GM12878 (cell line): Measurements from ENCODE around the gene RBM26. TPM values are rescaled to one million over a fixed set of nuclear protein-coding genes. Genes with fewer than 3 reads are reported as not detected.

Source experiments
- ATAC-seq: fragments of 200-7000 bp; cut with Tn5 transposase; 3 replicates; pipeline ENCODE4 v1.9.1; 2020; ENCODE audit warnings: mild to moderate bottlenecking, moderate library complexity
- BruUV-seq: library from RNA; stranded (reverse); fragments of 400-500 nt; replicated peaks from 2 replicates; lab custom pipeline; 2021; lab: Mats Ljungman, UMichigan
- CTCF ChIA-PET: fragments of 300-600 bp; sonication (Branson Sonifier 250); formaldehyde crosslinking; extraction: SDS; loops from one replicate; lab custom pipeline; 2021; ENCODE audit warnings: inconsistent platforms; lab: Yijun Ruan, JAX
- POLR2A ChIA-PET: fragments of 350-600 bp; formaldehyde crosslinking; extraction: SDS; loops from one replicate; lab custom pipeline; 2021; ENCODE audit warnings: inconsistent platforms; lab: Charles Lee
- RAD21 ChIA-PET: fragments of 300-600 bp; sonication (Branson Sonifier 250); formaldehyde crosslinking; loops from one replicate; lab custom pipeline; 2023; ENCODE audit warnings: antibody characterized with exemption; ENCODE audit not compliant: unreplicated experiment; lab: Charles Lee
- SMC1A ChIA-PET: fragments of 300-600 bp; sonication (Branson Sonifier 250); formaldehyde crosslinking; loops from one replicate; lab custom pipeline; 2023; ENCODE audit not compliant: unreplicated experiment, uncharacterized antibody; lab: Charles Lee
- DNase-seq: peaks from one replicate; pipeline ENCODE4 v3.0.0-alpha.2; 2011; ENCODE audit warnings: low read depth, low spot score
- FAIRE-seq: peaks from 3 replicates; lab custom pipeline; 2011; peaks lifted over from hg19 to GRCh38; lab: Jason Lieb, UNC
- H2AFZ ChIP-seq: 2 replicates; pipeline ENCODE4 v1.6.0; 2011; ENCODE audit warnings: low read depth, low read length, control low read depth; ENCODE audit not compliant: control insufficient read depth
- H3K27ac ChIP-seq: 2 replicates; pipeline ENCODE4 v1.5.1; 2011; ENCODE audit warnings: control low read depth; ENCODE audit not compliant: control insufficient read depth, insufficient read depth
- H3K27me3 ChIP-seq, 2 experiments: replicated peaks in 1 of 2; 2 replicates each; pipeline versions ENCODE4 v1.6.0 to v1.6.1; 2011; ENCODE audit warnings: low read length in 1 of 2; ENCODE audit not compliant: control insufficient read depth in 2 of 2, insufficient read depth in 2 of 2
- H3K36me3 ChIP-seq, 2 experiments: 2 replicates each; pipeline ENCODE4 v1.5.1; 2011; ENCODE audit warnings: low read length in 1 of 2; ENCODE audit not compliant: control insufficient read depth in 2 of 2, insufficient read depth in 2 of 2
- H3K4me1 ChIP-seq: 2 replicates; pipeline ENCODE4 v1.6.1; 2011; ENCODE audit warnings: mild to moderate bottlenecking, low read length, moderate library complexity, mixed read lengths; ENCODE audit not compliant: control insufficient read depth, insufficient read depth
- H3K4me2 ChIP-seq: 2 replicates; pipeline ENCODE4 v1.6.0; 2011; ENCODE audit warnings: control low read depth; ENCODE audit not compliant: control insufficient read depth, insufficient read depth
- H3K4me3 ChIP-seq: fragments of 200-600 bp; sonication (generic); 2 replicates; pipeline ENCODE4 v1.5.1; 2016
- H3K79me2 ChIP-seq: 2 replicates; pipeline ENCODE4 v1.6.0; 2011; ENCODE audit warnings: low read length; ENCODE audit not compliant: control insufficient read depth, insufficient read depth
- H3K9ac ChIP-seq: 2 replicates; pipeline ENCODE4 v1.8.0; 2011; ENCODE audit warnings: low read length, control low read depth, mixed read lengths; ENCODE audit not compliant: control insufficient read depth, insufficient read depth
- H3K9me3 ChIP-seq: replicated peaks from 3 replicates; pipeline ENCODE4 v1.5.1; 2011; ENCODE audit warnings: mild to moderate bottlenecking, low read length; ENCODE audit not compliant: control insufficient read depth, insufficient read depth
- H4K20me1 ChIP-seq: 2 replicates; pipeline ENCODE4 v1.6.0; 2011; ENCODE audit not compliant: control insufficient read depth, insufficient read depth
- ASH2L ChIP-seq: fragments of 300-600, 200-600 bp; sonication (generic); IDR thresholded peaks from 2 replicates; pipeline ENCODE4 v1.6.1; 2017; ENCODE audit warnings: low read depth, mild to moderate bottlenecking, borderline replicate concordance
- CUX1 ChIP-seq: IDR thresholded peaks from 2 replicates; pipeline ENCODE4 v1.6.1; 2012; ENCODE audit warnings: improper control_type of control experiment, low read depth, low read length; ENCODE audit not compliant: insufficient replicate concordance
- HDAC2 ChIP-seq: fragments of 200-600 bp; sonication (generic); IDR thresholded peaks from 2 replicates; pipeline ENCODE4 v1.6.1; 2017
- HDGF ChIP-seq: fragments of 450-650 bp; IDR thresholded peaks from 2 replicates; pipeline ENCODE4 v1.6.1; 2016; ENCODE audit warnings: antibody characterized with exemption
- KAT2A ChIP-seq: conservative IDR thresholded peaks from 2 replicates; pipeline ENCODE4 v1.6.1; 2011; ENCODE audit warnings: low read depth, low read length; ENCODE audit not compliant: control insufficient read depth
- NFYB ChIP-seq: IDR thresholded peaks from 2 replicates; pipeline ENCODE4 v1.6.1; 2011; ENCODE audit warnings: low read depth, mild to moderate bottlenecking, low read length, improper control_type of control experiment, moderate library complexity; ENCODE audit not compliant: insufficient read depth
- RB1 ChIP-seq: fragments of 450-650 bp; formaldehyde crosslinking; IDR thresholded peaks from 2 replicates; pipeline ENCODE4 v1.6.1; 2017; ENCODE audit warnings: mild to moderate bottlenecking, borderline replicate concordance
- STAT3 ChIP-seq: IDR thresholded peaks from 2 replicates; pipeline ENCODE4 v1.6.1; 2011; ENCODE audit warnings: low read depth, low read length, improper control_type of control experiment
- YBX1 ChIP-seq: fragments of 450-650 bp; IDR thresholded peaks from 2 replicates; pipeline ENCODE4 v1.6.1; 2016; ENCODE audit warnings: antibody characterized with exemption
- ZNF207 ChIP-seq: fragments of 450-650 bp; IDR thresholded peaks from 2 replicates; pipeline ENCODE4 v1.6.1; 2014; ENCODE audit warnings: antibody characterized with exemption, mild to moderate bottlenecking, borderline replicate concordance
- ZNF592 ChIP-seq: fragments of 450-650 bp; IDR thresholded peaks from 2 replicates; pipeline ENCODE4 v1.6.1; 2017; ENCODE audit warnings: mild to moderate bottlenecking, moderate library complexity
- WGBS: methylation state at CpG from one replicate; pipeline ENCODE4 v1.1.6; 2016; ENCODE audit warnings: low lambda C conversion rate; ENCODE audit not compliant: insufficient replicate concordance, insufficient coverage; ENCODE audit errors: missing lambda C conversion rate; 5-methylcytosine and 5-hydroxymethylcytosine counted together
- in situ Hi-C: fragments of 300-500 bp; cut with MboI; formaldehyde crosslinking; loops from 9 replicates; pipeline ENCODE4 v1.14.3; 2018; ENCODE audit warnings: mixed read lengths
- intact Hi-C: fragments of 100-400 bp; cut with micrococcal nuclease; formaldehyde crosslinking; loops from one replicate; pipeline ENCODE4 v1.14.2; 2022; ENCODE audit not compliant: unreplicated experiment
- polyA plus RNA-seq, 11 experiments: library from polyadenylated mRNA; depleted of rRNA in 4 of 11; unstranded in 6 of 11; stranded (reverse) in 5 of 11; fragments of >200 nt; fragmentation: Nextera tagmentation in 4 of 11; fragmentation: Illumina TruSeq in 1 of 11; extraction: Ambion mirVana in 4 of 11; extraction: Trizol in 1 of 11; gene quantifications; 1 replicate in 1 of 11; 2 replicates in 10 of 11; pipeline versions ENCODE4 v1.2.1 to v1.2.3, GENCODE V29; 2011 to 2016; ENCODE audit warnings: inconsistent platforms in 2 of 11, missing spikeins in 2 of 11, low read depth in 1 of 11
- total RNA-seq, 4 experiments: library from RNA; depleted of rRNA in 3 of 4; stranded (reverse); fragments of >200 nt in 3 of 4; fragmentation: Illumina TruSeq in 1 of 4; extraction: Trizol in 1 of 4; gene quantifications; 2 replicates each; pipeline versions ENCODE4 v1.2.1 to v1.2.3, GENCODE V29; 2013 to 2021

The RBM26 gene
- total and polyA plus RNA-seq, 10 of the 15 experiments (the other 5 are each of a cell fraction or from before 2014, with no cell fraction given), result 17.6 to 71.3 (median 38.9) TPM

- TF ChIP-seq ZNF592 (no peak), RB1 (no peak), STAT3 (no peak), ZNF207 (no peak)
These were observed 117.9 kb downstream of the RBM26 start (continued) for GRCh38 chr13:79287939-79288795.

GRCh38 chr13:79285159-79285558 is 120.9 kb downstream of the RBM26 start:
- ATAC-seq (no peak), FAIRE-seq (no peak), DNase-seq (no peak)
- Histone ChIP-seq H3K9ac (no peak overlapping the region), H3K4me1 (no peaks in the 10 kb centered on the region), H3K36me3 (no peaks in the 10 kb centered on the region), H4K20me1 (no peaks in the 10 kb centered on the region), H3K4me2 (no peak overlapping the region), H3K79me2 (no peaks in the 10 kb centered on the region), H3K4me3 (no peak overlapping the region), H3K27me3 (no peaks in the 10 kb centered on the region), H3K9me3 (no peaks in the 10 kb centered on the region), H3K27ac (no peak overlapping the region), H2AFZ (no peak overlapping the region)
- no TSS peak for BruUV-seq
- ChIA-PET POLR2A (no interaction called here), SMC1A (interaction anchor here (1.3 kb wide), 1 partner anchor 9 kb away, joined by 4 read pairs; no protein-coding TSS in a partner anchor), CTCF (interaction anchor here (1.1 kb wide), 1 partner anchor 8 kb away, joined by 3 read pairs; no protein-coding TSS in a partner anchor), RAD21 (no interaction called here)
- 82% methylated on average over 3 of the region's 3 CpGs for WGBS
- in situ Hi-C loops (no loop called here), intact Hi-C loops (no loop called here)
- TF ChIP-seq NFYB (no peak), CUX1 (no peak), HDGF (no peak), YBX1 (no peak), ASH2L (no peak), HDAC2 (no peak), KAT2A (no peak)
